Cardiac fibroblast (primary cell): ENCODE results near the gene MAD1L1.
"Not testable (repeated sequence)": the region's sequence is repeated elsewhere in the genome, so short reads cannot be mapped to it uniquely, and the experiment has no call there.

Source experiments
- DNase-seq, 2 donors: peaks; one replicate each; pipeline versions ENCODE4 v3.0.0 to v3.0.0-alpha.2; 2010; ENCODE audit warnings: low read depth in 2 of 2
- H3K4me3 ChIP-seq, 2 donors: replicated peaks in 1 of 2; 1 replicate in 1 of 2; 2 replicates in 1 of 2; pipeline ENCODE4 v1.5.1; 2011; ENCODE audit warnings: low read depth in 2 of 2, low read length in 2 of 2, mild to moderate bottlenecking in 2 of 2, moderate library complexity in 1 of 2
- CTCF ChIP-seq: IDR thresholded peaks from one replicate; pipeline ENCODE4 v1.5.1; 2011; ENCODE audit warnings: low read depth, mild to moderate bottlenecking, low read length, inconsistent platforms

Gene MAD1L1

GRCh38 chr7:1973321-1974251, 259.2 kb downstream of the MAD1L1 start:
- no peak for TF ChIP-seq CTCF
- DNase-seq: no peak
- H3K4me3 ChIP-seq: no peak overlapping the region

- no peak for TF ChIP-seq CTCF
- DNase-seq: no peak
- no peak overlapping the region for H3K4me3 ChIP-seq
Observed at GRCh38 chr7:1972744-1973143, 260.0 kb downstream of the MAD1L1 start.

- H3K4me3 ChIP-seq: no peak overlapping the region
- TF ChIP-seq CTCF: no peak
- DNase-seq: no peak
Observed at GRCh38 chr7:1971946-1972654, 260.6 kb downstream of the MAD1L1 start.

GRCh38 chr7:1970895-1971294, 261.9 kb downstream of the MAD1L1 start:
- no peak overlapping the region for H3K4me3 ChIP-seq
- no peak for DNase-seq
- TF ChIP-seq CTCF: no peak

GRCh38 chr7:1970285-1970660, 262.5 kb downstream of the MAD1L1 start:
- not testable (repeated sequence) for DNase-seq, H3K4me3 ChIP-seq

GRCh38 chr7:1969459-1970284, 263.1 kb downstream of the MAD1L1 start:
- H3K4me3 ChIP-seq: no peak overlapping the region
- TF ChIP-seq CTCF: no peak
- DNase-seq: no peak
